Skeletal muscle cell (primary cell): Measurements from ENCODE around the gene GFOD1.

ENCODE experiments used
- DNase-seq: peaks from one replicate; pipeline ENCODE4 v3.0.0-alpha.2; 2010; ENCODE audit warnings: low read depth
- H3K4me3 ChIP-seq: 2 replicates; pipeline ENCODE4 v1.5.1; 2011; ENCODE audit warnings: low read depth, mild to moderate bottlenecking, control low read depth, low read length, moderate library complexity

GFOD1 gene

GRCh38 chr6:13315896-13316295 is 171.5 kb downstream of the GFOD1 start:
- no peak for DNase-seq
- H3K4me3 ChIP-seq, result no peak overlapping the region

DNA sequence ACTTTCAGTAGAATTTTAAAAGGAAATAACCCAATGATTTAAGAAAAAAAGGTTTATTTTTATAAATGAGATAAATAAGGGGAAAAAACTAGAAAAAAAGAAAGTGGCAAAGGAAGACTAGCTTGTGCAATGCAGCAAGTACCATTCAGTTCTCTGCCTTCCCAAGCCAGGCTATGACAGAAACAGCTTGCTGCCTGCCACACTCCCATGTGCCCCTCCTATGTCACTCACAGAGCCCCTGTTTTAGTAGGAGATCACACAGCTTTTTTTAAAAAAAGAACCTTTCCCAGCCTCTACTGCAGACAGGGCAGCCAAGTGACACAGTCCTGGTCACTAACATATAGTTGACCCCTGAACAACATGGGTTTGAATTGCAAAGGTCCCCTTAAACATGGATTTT is 172.6 kb downstream of the GFOD1 start:
- H3K4me3 ChIP-seq, result no peak overlapping the region
- no peak for DNase-seq

DNA sequence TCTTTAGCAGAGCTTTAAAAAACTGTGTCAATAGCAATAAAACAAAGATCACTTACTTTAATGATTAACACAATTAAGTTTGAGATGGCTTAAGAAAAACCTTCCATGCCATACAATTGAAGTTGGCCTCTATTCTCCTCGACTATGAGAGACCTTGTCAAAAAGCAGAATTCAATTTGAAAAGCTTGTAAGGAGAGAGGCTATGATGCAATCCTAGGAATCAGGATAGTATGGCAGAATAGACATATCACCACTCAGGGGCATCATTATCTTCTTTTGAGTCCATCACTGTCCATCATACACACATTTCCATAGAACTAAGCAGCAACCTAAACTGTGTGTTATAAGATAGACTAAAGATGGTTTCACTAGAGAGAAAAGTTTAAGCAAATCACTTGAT is 176.2 kb downstream of the GFOD1 start:
- no peak for DNase-seq
- no peak overlapping the region for H3K4me3 ChIP-seq

- no peak overlapping the region for H3K4me3 ChIP-seq
- DNase-seq, result no peak
Observed at GRCh38 chr6:13308332-13308731, 179.1 kb downstream of the GFOD1 start.
